ENCODE data around the gene NAA60. TPM values are rescaled to one million over a fixed set of nuclear protein-coding genes. Genes with fewer than 3 reads are reported as not detected.
A peak's percentile ranks its signal among the peaks of the same experiment; 100 is the strongest.

Gene NAA60
- total and polyA plus RNA-seq, 9 of the 15 experiments (the other 6 are each of a cell fraction or from before 2014, with no cell fraction given) = 2.1 to 49.4 (median 10.3) TPM

- TF ChIP-seq ZNF592 (IDR thresholded peaks at IDR 0.05) (no peak), TCF7 (IDR thresholded peaks at IDR 0.05; ENCODE audit: borderline replicate concordance) (no peak), PHF21A (IDR thresholded peaks at IDR 0.05; ENCODE audit: borderline replicate concordance, low read depth) (no peak), USF2 (CRISPR knock-in tag; IDR thresholded peaks at IDR 0.05) (0 out of 2 replicates have a peak, but pooled peaks have one; percentile 17), SMARCB1 (IDR thresholded peaks at IDR 0.05; ENCODE audit: insufficient read length, low read depth) (no peak), PHF20 (IDR thresholded peaks at IDR 0.05; ENCODE audit: partially characterized antibody) (no peak), E2F1 (CRISPR knock-in tag; IDR thresholded peaks at IDR 0.05) (no peak), MEF2A (IDR thresholded peaks at IDR 0.05; ENCODE audit: control insufficient read depth, low read depth, low read length) (no peak), TSC22D4 (tag; IDR thresholded peaks at IDR 0.05) (no peak), GMEB1 (CRISPR knock-in tag; IDR thresholded peaks at IDR 0.05) (no peak), ZNF347 (CRISPR knock-in tag; IDR thresholded peaks at IDR 0.05; ENCODE audit: low read depth) (no peak), GABPA (tag; conservative IDR thresholded peaks at IDR 0.05; ENCODE audit: low read depth) (no peak), ZNF232 (CRISPR knock-in tag; IDR thresholded peaks at IDR 0.05) (no peak), CREB3L1 (IDR thresholded peaks at IDR 0.05; ENCODE audit: borderline replicate concordance, low read depth) (no peak), IRF9 (tag; IDR thresholded peaks at IDR 0.05) (no peak), HDAC6 (IDR thresholded peaks at IDR 0.05; ENCODE audit: low read depth, low read length) (no peak)
Observed at GRCh38 chr16:3480901-3481695, 37.6 kb downstream of the NAA60 start (continued).
